Measurements from ENCODE around the gene ATG4D. TPM values are rescaled to one million over a fixed set of nuclear protein-coding genes. Genes with fewer than 3 reads are reported as not detected.

The ATG4D gene
- total RNA-seq, 1 experiment from 2014 or later: 59.4 TPM

- ChIA-PET CTCF (interaction anchor here (0.7 to 2.4 kb wide), 6 partner anchors 10 to 284 kb away, joined by 3 to 11 read pairs (median 6); no protein-coding TSS in a partner anchor), POLR2A (interaction anchor here (0.6 kb wide), 2 partner anchors 35 to 52 kb away, joined by 3 to 8 read pairs; no protein-coding TSS in a partner anchor)
- peak; percentile 41; the same call in 1 of the 2 replicates for ATAC-seq
- Mint-ChIP-seq H3K36me3 (peaks cover 24% of the 10 kb centered on the region), H3K9me3 (no peaks in the 10 kb centered on the region), H3K27me3 (ENCODE audit: low read depth) (0 out of 2 replicates have a peak, but pooled peaks cover 4% of the 10 kb centered on the region), H3K4me1 (peaks cover 22% of the 10 kb centered on the region), H3K4me3 (peak overlapping the region; percentile 59), H3K27ac (peak overlapping the region; percentile 98)
- TF ChIP-seq ZNF281 (CRISPR knock-in tag; IDR thresholded peaks at IDR 0.05) (no peak), ZNF232 (CRISPR knock-in tag; IDR thresholded peaks at IDR 0.05) (no peak), SMAD3 (CRISPR knock-in tag; IDR thresholded peaks at IDR 0.05; ENCODE audit: borderline replicate concordance) (no peak), SOX15 (CRISPR knock-in tag; IDR thresholded peaks at IDR 0.05) (no peak), CBFB (CRISPR knock-in tag; IDR thresholded peaks at IDR 0.05; ENCODE audit: low read depth) (0 out of 2 replicates have a peak, but pooled peaks have one; percentile 13), SP1 (CRISPR knock-in tag; conservative IDR thresholded peaks at IDR 0.05) (peak; percentile 3; the same call in 1 of the 2 replicates), ZNF138 (CRISPR knock-in tag; conservative IDR thresholded peaks at IDR 0.05) (no peak), IRF2 (CRISPR knock-in tag; IDR thresholded peaks at IDR 0.05; ENCODE audit: borderline replicate concordance, low read depth) (no peak), NFYB (CRISPR knock-in tag; conservative IDR thresholded peaks at IDR 0.05; ENCODE audit: low read depth) (no peak), NFATC4 (CRISPR knock-in tag; IDR thresholded peaks at IDR 0.05) (no peak)
- TF ChIP-seq, protein P1, sequence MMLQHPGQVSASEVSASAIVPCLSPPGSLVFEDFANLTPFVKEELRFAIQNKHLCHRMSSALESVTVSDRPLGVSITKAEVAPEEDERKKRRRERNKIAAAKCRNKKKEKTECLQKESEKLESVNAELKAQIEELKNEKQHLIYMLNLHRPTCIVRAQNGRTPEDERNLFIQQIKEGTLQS (CRISPR knock-in tag; conservative IDR thresholded peaks at IDR 0.05): no peak
- no peak for DNase-seq (ENCODE audit: low spot score)
Observed at GRCh38 chr19:10500247-10500592, 43.5 kb upstream of the ATG4D start.

DNA sequence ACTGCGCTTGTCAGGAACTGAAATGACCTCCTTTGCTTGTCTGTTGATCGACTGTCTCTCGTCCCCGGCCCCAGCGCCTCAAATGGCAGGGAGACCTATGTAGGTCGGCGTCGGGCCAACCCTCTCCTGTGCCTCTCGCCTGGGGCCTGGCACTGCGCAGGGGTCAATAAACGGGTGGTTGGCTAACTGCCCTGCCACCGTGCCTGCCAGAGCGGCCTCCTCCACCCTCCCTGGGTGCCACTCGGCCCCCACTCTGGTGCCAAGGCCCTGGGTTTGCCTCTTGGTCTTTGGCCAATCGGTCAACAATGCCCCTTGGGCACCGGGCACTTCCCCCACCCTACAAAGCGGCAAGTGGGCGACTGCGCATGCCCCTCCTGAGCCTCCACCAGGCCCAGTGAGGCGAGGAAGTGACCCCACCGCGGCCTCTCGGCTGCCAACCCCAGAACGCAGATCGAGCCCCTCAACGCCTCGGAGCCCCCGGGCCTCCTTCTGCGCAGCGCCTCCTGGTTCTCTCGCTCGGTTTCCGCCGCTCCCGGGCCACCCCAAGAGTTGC, 41.7 kb upstream of the ATG4D start:
- Mint-ChIP-seq H3K27me3 (ENCODE audit: low read depth) (0 out of 2 replicates have a peak, but pooled peaks cover 4% of the 10 kb centered on the region), H3K36me3 (peaks cover 17% of the 10 kb centered on the region), H3K4me1 (peaks cover 26% of the 10 kb centered on the region), H3K27ac (peak overlapping the region; percentile 93), H3K4me3 (peak overlapping the region; percentile 83), H3K9me3 (0 out of 2 replicates have a peak, but pooled peaks cover 3% of the 10 kb centered on the region)
- peak; percentile 3 for ATAC-seq
- CTCF ChIA-PET: interaction anchor here (2.4 kb wide), 1 partner anchor 9 kb away, joined by 10 read pairs; no protein-coding TSS in a partner anchor
- POLR2A ChIA-PET: no interaction called here
- peak; percentile 45 for DNase-seq (ENCODE audit: low spot score)
- TF ChIP-seq, protein P2, sequence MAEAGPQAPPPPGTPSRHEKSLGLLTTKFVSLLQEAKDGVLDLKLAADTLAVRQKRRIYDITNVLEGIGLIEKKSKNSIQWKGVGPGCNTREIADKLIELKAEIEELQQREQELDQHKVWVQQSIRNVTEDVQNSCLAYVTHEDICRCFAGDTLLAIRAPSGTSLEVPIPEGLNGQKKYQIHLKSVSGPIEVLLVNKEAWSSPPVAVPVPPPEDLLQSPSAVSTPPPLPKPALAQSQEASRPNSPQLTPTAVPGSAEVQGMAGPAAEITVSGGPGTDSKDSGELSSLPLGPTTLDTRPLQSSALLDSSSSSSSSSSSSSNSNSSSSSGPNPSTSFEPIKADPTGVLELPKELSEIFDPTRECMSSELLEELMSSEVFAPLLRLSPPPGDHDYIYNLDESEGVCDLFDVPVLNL (CRISPR knock-in tag; IDR thresholded peaks at IDR 0.05; ENCODE audit: borderline replicate concordance, low read depth): no peak
- TF ChIP-seq, protein P3, sequence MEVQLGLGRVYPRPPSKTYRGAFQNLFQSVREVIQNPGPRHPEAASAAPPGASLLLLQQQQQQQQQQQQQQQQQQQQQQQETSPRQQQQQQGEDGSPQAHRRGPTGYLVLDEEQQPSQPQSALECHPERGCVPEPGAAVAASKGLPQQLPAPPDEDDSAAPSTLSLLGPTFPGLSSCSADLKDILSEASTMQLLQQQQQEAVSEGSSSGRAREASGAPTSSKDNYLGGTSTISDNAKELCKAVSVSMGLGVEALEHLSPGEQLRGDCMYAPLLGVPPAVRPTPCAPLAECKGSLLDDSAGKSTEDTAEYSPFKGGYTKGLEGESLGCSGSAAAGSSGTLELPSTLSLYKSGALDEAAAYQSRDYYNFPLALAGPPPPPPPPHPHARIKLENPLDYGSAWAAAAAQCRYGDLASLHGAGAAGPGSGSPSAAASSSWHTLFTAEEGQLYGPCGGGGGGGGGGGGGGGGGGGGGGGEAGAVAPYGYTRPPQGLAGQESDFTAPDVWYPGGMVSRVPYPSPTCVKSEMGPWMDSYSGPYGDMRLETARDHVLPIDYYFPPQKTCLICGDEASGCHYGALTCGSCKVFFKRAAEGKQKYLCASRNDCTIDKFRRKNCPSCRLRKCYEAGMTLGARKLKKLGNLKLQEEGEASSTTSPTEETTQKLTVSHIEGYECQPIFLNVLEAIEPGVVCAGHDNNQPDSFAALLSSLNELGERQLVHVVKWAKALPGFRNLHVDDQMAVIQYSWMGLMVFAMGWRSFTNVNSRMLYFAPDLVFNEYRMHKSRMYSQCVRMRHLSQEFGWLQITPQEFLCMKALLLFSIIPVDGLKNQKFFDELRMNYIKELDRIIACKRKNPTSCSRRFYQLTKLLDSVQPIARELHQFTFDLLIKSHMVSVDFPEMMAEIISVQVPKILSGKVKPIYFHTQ (CRISPR knock-in tag; IDR thresholded peaks at IDR 0.05): no peak
- TF ChIP-seq ZNF121 (CRISPR knock-in tag; IDR thresholded peaks at IDR 0.05) (no peak), TEAD4 (CRISPR knock-in tag; IDR thresholded peaks at IDR 0.05) (no peak), NFE2L1 (CRISPR knock-in tag; IDR thresholded peaks at IDR 0.05) (no peak), TEAD1 (CRISPR knock-in tag; IDR thresholded peaks at IDR 0.05) (no peak), ERG (CRISPR knock-in tag; IDR thresholded peaks at IDR 0.05) (no peak), TCF7 (CRISPR knock-in tag; IDR thresholded peaks at IDR 0.05; ENCODE audit: low read depth) (no peak), GRHL2 (CRISPR knock-in tag; IDR thresholded peaks at IDR 0.05; ENCODE audit: insufficient replicate concordance, severe bottlenecking) (no peak), ZNF396 (CRISPR knock-in tag; IDR thresholded peaks at IDR 0.05; ENCODE audit: borderline replicate concordance) (no peak), ZSCAN18 (CRISPR knock-in tag; IDR thresholded peaks at IDR 0.05) (no peak), FOXJ3 (CRISPR knock-in tag; IDR thresholded peaks at IDR 0.05; ENCODE audit: borderline replicate concordance) (no peak)
- TF ChIP-seq, protein P4, sequence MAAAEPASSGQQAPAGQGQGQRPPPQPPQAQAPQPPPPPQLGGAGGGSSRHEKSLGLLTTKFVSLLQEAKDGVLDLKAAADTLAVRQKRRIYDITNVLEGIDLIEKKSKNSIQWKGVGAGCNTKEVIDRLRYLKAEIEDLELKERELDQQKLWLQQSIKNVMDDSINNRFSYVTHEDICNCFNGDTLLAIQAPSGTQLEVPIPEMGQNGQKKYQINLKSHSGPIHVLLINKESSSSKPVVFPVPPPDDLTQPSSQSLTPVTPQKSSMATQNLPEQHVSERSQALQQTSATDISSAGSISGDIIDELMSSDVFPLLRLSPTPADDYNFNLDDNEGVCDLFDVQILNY (CRISPR knock-in tag; IDR thresholded peaks at IDR 0.05): no peak
